GM12891 (cell line): ENCODE measurements around the gene POLR3A.

Source experiments
- PAX5 ChIP-seq: IDR thresholded peaks from 2 replicates; pipeline ENCODE4 v1.6.1; 2011; ENCODE audit warnings: low read length, moderate library complexity, mild to moderate bottlenecking; ENCODE audit not compliant: insufficient read depth, severe bottlenecking
- POLR2A ChIP-seq: IDR thresholded peaks from 2 replicates; pipeline ENCODE4 v1.6.1; 2011; ENCODE audit warnings: low read depth, low read length, control low read depth
- POLR2AphosphoS5 ChIP-seq: IDR thresholded peaks from 2 replicates; pipeline ENCODE4 v1.6.1; 2011; ENCODE audit warnings: low read depth, low read length, control low read depth
- POU2F2 ChIP-seq: IDR thresholded peaks from 2 replicates; pipeline ENCODE4 v1.6.1; 2011; ENCODE audit warnings: low read depth, mild to moderate bottlenecking, control low read depth, low read length, moderate library complexity
- TAF1 ChIP-seq: IDR thresholded peaks from 2 replicates; pipeline ENCODE4 v1.6.1; 2011; ENCODE audit warnings: low read depth, low read length, control low read depth

- TF ChIP-seq POLR2A = no peak
- TF ChIP-seq POU2F2 = no peak
- no peak for TF ChIP-seq POLR2AphosphoS5
- no peak for TF ChIP-seq TAF1
- TF ChIP-seq PAX5 = no peak
These were observed 103.3 kb downstream of the POLR3A start for GRCh38 chr10:77925795-77926565.
